Measurements from ENCODE around the gene SH3RF2.
A peak's percentile ranks its signal among the peaks of the same experiment; 100 is the strongest.
"Not testable (repeated sequence)": the region's sequence is repeated elsewhere in the genome, so short reads cannot be mapped to it uniquely, and the experiment has no call there.

SH3RF2 gene

GRCh38 chr5:145936401-145937131, at the start of gene SH3RF2:
Gene SH3RF2 (plus strand): TSS chr5:145936578. CDS start chr5:145937929, 1,351 bp downstream.
- FAIRE-seq = peak; percentile 66
- DNase-seq (ENCODE audit: insufficient read length, low spot score) = peak; percentile 57
- peak; percentile 41 for TF ChIP-seq POLR2A (IDR thresholded peaks at IDR 0.05; ENCODE audit: low read depth, low read length)

GRCh38 chr5:145887217-145887616, 49.2 kb upstream of the SH3RF2 start:
- no peak for TF ChIP-seq POLR2A (IDR thresholded peaks at IDR 0.05; ENCODE audit: low read depth, low read length)
- DNase-seq (ENCODE audit: insufficient read length, low spot score) (no peak), FAIRE-seq (no peak)

- FAIRE-seq (peak; percentile 96), DNase-seq (ENCODE audit: insufficient read length, low spot score) (peak; percentile 32)
- TF ChIP-seq POLR2A (IDR thresholded peaks at IDR 0.05; ENCODE audit: low read depth, low read length) = no peak
These were observed 48.3 kb upstream of the SH3RF2 start for GRCh38 chr5:145887976-145888574.

GRCh38 chr5:145889611-145890010, 46.8 kb upstream of the SH3RF2 start:
- FAIRE-seq (no peak), DNase-seq (ENCODE audit: insufficient read length, low spot score) (no peak)
- TF ChIP-seq POLR2A (IDR thresholded peaks at IDR 0.05; ENCODE audit: low read depth, low read length) = no peak

- not testable (repeated sequence) for FAIRE-seq; DNase-seq (ENCODE audit: insufficient read length, low spot score)
These were observed 45.0 kb upstream of the SH3RF2 start for GRCh38 chr5:145891378-145891777.

- DNase-seq (ENCODE audit: insufficient read length, low spot score) (no peak), FAIRE-seq (no peak)
- no peak for TF ChIP-seq POLR2A (IDR thresholded peaks at IDR 0.05; ENCODE audit: low read depth, low read length)
These were observed 38.2 kb upstream of the SH3RF2 start for GRCh38 chr5:145898171-145898570.

GRCh38 chr5:145902421-145902820, 34.0 kb upstream of the SH3RF2 start:
- DNase-seq (ENCODE audit: insufficient read length, low spot score) (no peak), FAIRE-seq (no peak)
- no peak for TF ChIP-seq POLR2A (IDR thresholded peaks at IDR 0.05; ENCODE audit: low read depth, low read length)

- DNase-seq (ENCODE audit: insufficient read length, low spot score) (no peak), FAIRE-seq (no peak)
- no peak for TF ChIP-seq POLR2A (IDR thresholded peaks at IDR 0.05; ENCODE audit: low read depth, low read length)
These were observed 33.3 kb upstream of the SH3RF2 start for GRCh38 chr5:145903113-145903512.

- FAIRE-seq (no peak), DNase-seq (ENCODE audit: insufficient read length, low spot score) (no peak)
- TF ChIP-seq POLR2A (IDR thresholded peaks at IDR 0.05; ENCODE audit: low read depth, low read length) = no peak
These were observed 32.5 kb upstream of the SH3RF2 start for GRCh38 chr5:145903867-145904266.

- DNase-seq (ENCODE audit: insufficient read length, low spot score) = no peak
- no peak for FAIRE-seq
These were observed 31.6 kb upstream of the SH3RF2 start for GRCh38 chr5:145904743-145905142.

GRCh38 chr5:145906401-145906800, 30.0 kb upstream of the SH3RF2 start:
- TF ChIP-seq POLR2A (IDR thresholded peaks at IDR 0.05; ENCODE audit: low read depth, low read length) = no peak
- DNase-seq (ENCODE audit: insufficient read length, low spot score) (no peak), FAIRE-seq (no peak)

More at GRCh38 chr5:145904743-145905142, 31.6 kb upstream of the SH3RF2 start:
- TF ChIP-seq POLR2A (IDR thresholded peaks at IDR 0.05; ENCODE audit: low read depth, low read length) = no peak

GRCh38 chr5:145908206-145908960, 28.0 kb upstream of the SH3RF2 start:
- FAIRE-seq = no peak
- DNase-seq (ENCODE audit: insufficient read length, low spot score) = no peak

GRCh38 chr5:145911164-145911563, 25.2 kb upstream of the SH3RF2 start:
- no peak for FAIRE-seq
- TF ChIP-seq POLR2A (IDR thresholded peaks at IDR 0.05; ENCODE audit: low read depth, low read length) = no peak
- no peak for DNase-seq (ENCODE audit: insufficient read length, low spot score)

More at GRCh38 chr5:145908206-145908960, 28.0 kb upstream of the SH3RF2 start:
- TF ChIP-seq POLR2A (IDR thresholded peaks at IDR 0.05; ENCODE audit: low read depth, low read length) = no peak

- DNase-seq (ENCODE audit: insufficient read length, low spot score) (no peak), FAIRE-seq (no peak)
- TF ChIP-seq POLR2A (IDR thresholded peaks at IDR 0.05; ENCODE audit: low read depth, low read length) = no peak
These were observed 24.4 kb upstream of the SH3RF2 start for GRCh38 chr5:145912019-145912418.

All from H54 (cell line).